SKM-1 treated with dmso at 0.1 percent for 144 hours (cell line): ENCODE measurements around the gene KIF23.
A peak's percentile ranks its signal among the peaks of the same experiment; 100 is the strongest.

ENCODE experiments used
- DNase-seq: peaks from one replicate; lab custom pipeline; 2025; ENCODE audit not compliant: unreplicated experiment; lab: John Stamatoyannopoulos, UW

KIF23 gene

DNA sequence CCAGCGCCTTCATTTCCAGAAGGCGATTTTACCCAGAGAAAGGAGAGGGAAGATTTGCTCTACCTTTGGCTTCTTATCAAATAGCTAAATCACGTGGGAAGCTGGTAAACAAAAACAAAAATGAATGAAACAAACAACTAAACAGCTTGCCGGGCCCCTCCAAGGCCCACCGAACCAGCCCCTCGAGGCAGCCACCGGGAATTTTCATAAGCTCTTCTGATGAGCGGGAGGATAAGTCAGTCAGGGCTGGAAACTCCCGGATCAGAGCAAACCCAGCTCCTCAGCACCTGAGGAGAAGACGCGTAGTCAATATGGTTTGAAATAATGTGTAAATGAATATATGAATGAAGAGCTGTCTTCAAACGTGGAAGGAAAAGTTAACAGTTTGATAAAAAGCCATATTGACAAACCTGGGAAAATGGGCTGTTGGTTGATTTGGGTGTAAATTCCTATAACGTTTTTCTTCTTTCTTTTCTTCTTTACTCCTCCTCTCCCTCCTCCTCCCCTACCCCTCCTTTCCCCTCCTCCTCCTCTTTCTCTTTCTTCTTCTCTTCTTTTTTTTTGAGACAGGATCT lies 49.1 kb downstream of the KIF23 start:
- no peak for DNase-seq

DNA sequence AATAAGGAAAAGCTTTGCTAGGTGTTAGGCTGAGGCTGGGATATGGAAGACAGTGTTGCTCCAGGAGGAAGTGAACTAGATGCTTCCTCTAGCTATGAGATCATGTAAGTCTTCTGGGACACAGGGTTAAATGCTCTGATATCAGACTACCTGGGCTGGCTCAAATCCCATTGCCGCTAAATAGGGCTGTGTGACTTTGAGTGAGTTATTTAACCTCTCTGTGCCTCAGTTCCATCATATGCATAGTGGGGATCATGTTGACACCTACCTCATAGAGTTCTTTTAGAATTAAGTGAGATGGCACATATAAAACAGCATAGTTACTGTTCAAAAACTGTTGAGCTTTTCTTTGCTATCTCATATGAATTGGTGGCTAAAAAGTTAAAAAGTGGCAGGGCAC lies 51.1 kb downstream of the KIF23 start:
- no peak for DNase-seq

DNA sequence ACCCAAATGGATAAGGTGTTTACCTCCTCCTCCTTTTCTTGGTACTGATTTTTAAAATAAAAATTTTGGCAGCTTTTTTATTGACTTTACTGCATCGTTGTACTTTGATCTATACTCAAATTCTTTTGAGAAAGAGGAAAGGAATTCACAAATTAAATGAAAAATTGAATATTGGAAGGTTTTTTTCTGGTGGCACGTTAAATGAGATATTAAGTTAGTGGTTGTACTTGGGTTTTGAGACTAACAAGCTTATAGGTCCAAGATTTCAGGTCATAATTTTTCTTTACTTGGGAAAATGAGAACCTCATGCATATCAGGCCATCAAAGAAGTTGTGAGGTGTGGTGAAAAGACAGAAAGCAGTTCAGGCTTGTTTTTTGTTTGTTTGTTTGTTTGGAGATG lies 52.6 kb downstream of the KIF23 start:
- DNase-seq = no peak

DNA sequence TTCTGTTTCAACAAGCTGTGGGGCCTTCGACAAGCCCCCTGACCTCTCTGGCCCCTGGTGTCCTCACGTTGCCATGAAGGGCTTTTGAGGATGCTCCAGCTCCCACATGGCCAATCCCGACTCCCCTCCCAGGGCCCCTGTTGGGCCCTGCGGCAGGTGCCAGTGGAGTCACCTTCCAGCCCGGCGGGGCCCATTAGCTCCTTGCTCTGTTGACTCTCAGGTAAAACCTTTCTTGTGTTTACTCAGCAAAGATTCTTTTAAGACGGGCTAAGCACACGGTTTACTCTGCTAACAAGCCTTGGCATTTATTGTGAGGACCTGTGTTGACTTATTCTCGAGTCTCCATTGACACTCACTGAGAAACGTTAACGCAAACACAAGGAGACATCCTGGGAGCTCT lies 53.5 kb downstream of the KIF23 start:
- DNase-seq = no peak

DNA sequence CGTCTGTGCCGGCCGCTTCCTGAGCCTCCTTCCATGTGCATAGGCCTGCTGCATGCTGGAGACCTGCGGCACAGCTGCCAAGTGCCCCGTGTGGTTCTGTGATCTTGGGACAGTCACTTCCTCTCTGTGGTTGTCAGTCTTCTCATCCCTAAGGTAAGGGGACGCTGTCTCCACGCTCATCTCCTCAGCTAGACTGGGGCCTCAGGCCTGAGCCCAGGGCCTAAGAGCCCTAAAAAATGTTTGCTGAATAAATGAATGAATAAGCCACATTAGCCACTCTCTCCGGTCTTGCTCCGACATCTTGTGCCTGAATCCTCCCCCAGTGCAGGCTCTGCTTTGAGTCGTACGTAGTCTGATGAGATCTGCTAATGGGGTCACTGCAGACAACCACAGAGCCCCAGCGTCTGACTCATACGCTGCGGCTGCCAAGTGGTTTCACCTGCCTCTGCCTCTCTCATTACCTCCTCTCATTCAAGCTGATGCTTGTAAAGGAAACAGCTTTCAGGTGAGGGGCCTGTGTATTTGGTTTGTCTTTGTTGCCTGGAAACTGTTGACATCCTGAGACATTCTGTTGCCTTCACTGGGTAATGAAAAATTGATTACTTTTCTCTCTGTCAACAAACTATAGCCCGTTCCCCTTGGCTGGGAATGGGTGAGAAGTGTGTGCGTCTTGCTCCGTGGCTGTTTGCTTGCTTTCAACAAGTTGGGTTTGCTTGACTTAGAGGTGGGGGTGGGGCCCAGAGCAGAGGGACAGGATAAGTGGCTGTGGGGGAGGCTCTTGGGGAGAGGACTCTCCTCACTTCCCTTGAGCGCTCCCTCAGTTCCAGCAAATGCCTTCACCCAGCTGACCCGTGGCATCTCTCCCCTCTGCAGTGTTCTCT lies 54.3 kb downstream of the KIF23 start:
- no peak for DNase-seq

DNA sequence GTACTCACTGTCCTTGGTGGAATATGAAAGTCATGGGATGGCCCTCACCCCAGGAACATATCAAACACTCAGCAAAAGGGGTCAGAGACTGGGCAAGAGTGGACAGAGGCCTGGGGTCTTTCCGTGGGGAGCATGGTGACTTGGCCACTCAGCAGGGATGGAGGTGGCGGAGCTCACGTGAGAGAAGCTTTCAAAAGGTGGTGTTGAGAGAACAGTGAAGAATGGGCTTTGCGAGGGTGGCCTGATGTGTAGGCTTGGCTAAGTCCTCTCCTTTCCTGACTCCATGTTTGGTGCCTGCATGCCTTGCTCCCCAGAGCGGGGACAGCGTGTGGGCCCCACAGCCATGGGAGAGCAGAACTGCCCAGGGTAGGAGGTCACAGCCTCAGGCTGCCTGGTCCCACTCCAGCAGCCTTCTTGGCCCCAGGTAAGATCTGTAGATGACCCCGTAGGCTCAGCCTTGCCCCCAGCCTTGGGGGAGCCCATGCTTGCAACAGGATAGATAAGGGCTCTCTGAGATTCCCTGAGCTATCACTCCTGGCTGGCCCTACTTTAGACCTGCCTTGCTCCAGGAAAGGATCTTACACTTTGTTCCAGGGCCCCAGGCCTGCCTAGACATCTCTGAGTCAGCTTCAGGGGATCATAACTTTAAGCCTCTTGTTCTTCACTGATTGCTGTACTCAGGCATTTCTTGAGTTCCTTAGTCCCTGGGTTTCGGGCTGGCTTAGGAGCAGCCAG lies 55.5 kb downstream of the KIF23 start:
- no peak for DNase-seq

DNA sequence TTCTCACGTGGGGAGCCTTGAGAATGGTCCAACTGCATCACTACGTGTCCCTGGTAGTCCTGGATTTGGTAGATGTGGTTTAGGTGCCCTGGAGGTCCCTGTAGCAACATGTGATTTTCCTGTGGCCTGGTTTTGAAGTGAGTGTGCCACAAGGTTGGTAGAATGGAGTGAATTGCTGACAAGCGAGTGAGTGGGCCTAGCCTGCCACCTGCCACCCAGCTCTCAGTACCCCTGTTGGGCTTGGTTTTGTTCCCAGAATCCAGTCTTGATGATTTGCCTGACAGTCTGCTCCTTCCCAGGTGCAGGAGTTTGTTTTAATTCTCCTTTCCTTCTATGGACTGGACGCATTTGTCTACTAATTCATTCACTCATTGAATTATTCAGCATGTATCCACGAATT lies 57.9 kb downstream of the KIF23 start:
- DNase-seq = no peak

DNA sequence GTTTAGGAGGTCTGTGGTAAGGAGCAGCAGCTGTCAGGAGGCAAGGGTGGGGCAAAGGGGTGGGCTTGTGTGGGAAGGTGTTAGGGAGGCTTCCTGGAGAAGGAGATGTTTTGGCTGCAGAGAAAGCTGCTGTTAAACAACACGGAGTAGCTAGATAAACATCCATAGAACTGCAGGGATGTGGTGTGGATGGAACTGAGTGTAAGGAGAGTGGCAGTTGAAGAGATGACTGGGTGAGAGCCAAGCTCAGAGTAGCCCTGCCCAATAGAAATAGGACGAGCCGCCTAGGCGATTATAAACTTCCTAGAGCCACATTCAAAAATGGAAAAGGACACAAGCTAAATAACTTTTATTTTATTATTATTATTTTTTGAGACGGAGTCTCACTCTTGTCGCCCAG lies 58.4 kb downstream of the KIF23 start:
- no peak for DNase-seq

DNA sequence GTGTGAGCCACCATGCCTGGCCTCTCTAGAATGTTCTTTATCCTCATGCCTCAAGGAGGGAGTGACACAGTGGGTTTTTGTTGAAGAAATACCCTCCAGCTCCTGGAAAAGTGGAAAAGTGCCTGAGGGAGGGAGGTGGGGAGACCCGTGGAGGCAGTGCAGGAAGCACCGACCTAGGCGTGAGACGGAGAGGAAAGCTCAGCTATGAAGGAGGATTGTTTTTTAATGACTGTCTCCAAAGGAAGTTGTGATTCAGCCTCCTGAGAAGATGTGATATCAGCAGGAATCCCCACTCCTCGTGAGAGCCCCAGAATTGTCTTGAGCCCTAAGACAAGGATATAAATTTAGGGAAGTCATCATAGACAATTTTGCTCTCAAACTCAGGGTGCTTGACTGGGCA lies 60.1 kb downstream of the KIF23 start:
- DNase-seq = no peak

DNA sequence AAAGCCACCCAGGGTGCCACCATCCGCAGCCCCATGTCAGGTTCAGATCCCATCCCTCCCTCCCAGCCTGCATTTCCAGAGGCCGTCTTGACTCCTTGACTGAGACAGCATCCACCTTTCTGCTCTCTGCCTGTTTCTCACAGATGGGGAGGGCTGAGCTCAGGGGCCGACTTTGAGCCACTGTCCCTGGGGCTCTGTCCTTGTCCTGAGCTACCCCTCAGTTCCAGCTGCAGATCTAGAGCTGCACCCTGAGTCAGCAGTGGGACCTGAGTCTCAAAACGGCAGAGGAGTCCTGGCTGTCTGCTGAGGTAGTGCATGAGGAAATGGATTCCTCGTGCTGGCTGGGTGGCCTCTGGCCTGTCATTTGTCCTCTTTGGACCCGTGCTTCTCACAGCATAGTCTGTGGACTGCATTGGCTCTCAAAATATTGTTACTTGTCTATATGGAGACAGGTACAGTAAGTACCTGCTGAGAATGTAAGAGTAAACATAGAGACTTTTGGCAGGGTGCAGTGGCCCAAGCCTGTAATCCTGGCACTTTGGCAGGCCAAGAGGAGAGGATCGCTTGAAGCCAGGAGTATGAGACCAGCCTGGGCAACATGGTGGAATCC lies 60.8 kb downstream of the KIF23 start:
- DNase-seq = no peak

DNA sequence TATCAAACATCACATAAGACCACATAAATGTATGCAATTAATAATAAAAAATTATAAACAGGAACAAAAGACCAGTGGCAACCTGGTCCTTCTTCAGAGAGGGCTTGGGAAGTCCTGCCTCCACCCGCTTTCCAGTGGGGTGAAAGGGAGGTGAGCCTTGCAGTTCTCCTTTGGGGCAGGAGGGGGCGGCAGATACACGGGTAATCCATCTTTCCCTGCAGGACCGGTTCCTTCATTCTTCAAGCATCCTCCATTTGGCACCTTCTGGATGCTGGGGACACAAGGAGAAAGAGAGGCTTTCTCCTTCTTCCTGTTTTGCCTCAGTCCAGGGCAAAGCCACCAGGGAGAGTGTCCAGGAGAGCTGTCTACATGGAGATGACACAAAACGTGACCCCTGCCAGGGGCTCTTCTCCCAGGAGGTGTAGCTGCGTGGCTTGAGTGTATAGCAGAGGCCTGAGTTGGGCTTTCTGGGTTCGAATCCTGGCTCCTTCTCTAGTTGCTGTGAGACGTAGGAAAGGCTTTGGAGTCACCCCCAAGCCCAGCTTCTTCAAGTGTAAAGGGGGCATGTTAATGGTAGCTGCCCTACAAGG lies 61.7 kb downstream of the KIF23 start:
- DNase-seq = peak; percentile 66

DNA sequence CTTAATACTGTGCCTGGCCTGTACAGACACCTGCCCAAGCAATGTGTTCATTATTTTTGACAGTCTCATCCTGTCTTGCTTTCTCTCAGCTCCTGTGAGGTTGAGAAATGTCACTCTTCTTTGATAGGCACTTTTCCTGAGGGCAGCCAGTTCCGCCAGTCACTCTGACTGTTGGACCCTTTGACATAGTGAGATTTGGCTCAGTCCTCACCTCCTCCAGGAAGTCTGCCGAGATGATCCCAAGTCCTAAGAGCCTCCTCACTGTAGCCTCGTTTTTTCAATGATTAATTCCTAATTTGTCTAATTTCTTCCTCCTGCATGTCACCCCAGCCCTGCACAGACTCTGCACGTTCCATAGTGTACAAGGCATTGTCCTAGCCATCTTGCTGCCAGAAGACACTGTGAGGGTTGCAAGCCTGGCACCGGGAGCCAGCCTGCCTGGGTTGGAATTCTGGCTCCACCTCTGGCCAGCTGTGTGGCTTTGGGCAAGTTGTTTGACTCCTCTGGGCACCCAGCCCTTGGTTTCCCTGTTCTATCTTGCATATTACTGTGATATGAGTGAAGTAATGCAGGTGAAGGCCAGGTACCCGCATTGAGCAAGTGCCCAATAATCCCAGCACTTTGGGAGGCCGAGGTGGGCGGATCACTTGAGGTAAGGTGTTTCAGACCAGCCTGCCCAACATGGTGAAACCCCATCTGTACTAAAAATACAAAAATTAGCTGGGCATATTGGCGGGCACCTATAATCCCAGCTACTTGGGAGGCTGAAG lies 62.7 kb downstream of the KIF23 start:
- DNase-seq = no peak

DNA sequence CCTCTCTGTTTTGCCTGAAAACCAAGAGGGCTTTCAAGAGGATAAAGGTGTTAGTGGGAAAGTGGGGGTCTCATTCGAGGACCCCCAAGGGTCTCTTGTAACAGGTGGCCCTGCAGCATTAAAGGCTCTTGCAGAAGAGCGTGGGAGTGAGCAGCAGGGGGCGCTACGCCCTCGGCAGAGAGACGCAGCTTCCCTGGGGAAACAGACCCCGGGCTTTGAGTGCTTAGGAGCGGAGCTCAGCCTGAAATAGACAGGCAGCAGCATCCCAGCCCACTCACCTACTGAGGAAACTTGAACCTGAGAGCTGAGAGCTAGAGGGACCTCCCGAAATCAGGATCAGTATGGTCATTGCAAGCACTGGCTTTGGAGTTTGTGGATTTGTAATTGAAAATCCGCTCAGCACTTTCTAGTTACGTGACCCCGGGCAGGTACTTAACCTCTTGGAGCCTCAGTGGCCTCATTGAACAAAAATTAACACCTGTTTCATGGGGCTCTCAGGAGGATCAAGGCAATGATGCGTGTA lies 64.2 kb downstream of the KIF23 start:
- peak; percentile 56 for DNase-seq

DNA sequence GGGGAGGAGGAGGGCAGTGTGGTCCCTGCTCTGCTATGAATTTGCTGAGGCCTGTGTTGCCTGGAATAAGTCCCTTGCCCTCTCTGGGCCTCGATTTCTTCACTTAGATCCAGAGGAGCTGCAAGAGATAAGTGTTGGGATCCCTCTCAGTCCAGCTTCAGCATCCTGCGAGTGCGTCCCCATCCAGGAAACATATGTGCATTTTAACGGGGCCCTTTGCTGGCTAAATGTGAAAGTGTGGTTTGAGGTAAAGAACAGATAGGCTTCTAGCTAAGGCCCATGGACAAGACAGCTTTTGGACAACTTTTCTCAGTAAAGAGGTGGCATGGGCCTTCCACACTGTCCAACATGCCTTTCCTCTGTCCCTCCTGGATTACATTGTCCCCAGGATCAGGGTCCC lies 64.9 kb downstream of the KIF23 start:
- no peak for DNase-seq

DNA sequence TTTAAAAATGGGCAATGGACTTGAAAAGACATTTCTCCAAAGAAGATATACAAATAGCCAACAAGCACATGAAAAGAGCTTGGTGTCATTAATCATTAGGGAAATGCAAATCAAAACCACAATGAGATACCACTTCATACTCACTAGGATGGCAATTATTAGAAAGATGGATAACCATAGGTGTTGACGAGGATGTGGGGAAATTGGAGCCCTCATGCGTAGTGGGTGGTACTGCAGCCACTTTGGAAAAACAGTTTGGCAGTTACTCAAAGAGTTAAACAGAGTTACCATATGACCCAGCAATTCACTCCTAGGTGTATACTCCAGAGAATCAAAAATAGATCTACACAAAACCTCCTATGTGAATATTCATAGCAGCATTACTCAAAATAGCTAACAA lies 65.8 kb downstream of the KIF23 start:
- no peak for DNase-seq

DNA sequence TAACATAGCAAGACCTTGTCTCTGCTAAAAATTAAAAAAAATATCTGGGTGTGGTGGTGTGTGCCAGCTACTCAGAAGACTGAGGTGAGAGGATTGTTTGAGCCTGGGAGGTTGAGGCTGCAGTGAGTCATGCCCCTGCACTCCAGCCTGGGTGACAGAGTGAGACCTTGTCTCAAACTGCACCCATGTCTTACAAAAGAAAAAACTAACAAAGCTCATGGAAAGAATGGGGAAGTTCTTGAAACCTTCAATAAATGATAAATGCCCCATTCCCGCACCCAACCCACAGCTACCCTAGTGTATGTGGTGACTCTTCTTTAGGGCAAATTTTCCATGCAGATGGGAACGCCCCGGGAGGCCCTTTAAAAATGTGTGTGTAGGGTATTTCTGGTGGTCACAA lies 66.8 kb downstream of the KIF23 start:
- DNase-seq = no peak

DNA sequence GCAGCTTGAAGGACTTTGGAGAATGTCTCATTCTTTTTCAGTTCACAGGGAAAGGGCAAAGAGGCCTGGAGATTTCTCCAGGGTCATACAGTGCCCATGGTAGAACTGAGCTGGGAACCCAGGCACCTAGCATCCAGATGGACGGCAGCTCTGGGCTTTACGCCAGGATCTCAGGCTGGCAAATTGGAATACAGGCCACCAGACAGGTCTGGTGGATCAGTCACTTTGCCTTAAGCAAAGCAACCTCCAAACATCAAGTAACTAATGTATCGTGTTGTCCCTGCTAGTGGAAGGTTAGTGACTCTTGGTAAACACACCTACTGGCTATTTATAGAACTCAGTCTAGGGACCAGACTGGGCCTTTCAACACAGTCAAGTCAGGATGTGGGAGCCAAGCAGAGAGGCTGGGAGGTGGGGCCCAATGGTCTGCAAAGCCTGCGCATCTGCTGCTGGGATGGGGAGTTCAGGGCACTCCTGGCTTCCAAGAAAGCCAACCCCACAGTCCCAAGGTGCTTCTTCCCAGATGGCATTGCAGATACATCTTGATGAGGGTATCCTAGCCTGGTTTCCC lies 68.6 kb downstream of the KIF23 start:
- no peak for DNase-seq

DNA sequence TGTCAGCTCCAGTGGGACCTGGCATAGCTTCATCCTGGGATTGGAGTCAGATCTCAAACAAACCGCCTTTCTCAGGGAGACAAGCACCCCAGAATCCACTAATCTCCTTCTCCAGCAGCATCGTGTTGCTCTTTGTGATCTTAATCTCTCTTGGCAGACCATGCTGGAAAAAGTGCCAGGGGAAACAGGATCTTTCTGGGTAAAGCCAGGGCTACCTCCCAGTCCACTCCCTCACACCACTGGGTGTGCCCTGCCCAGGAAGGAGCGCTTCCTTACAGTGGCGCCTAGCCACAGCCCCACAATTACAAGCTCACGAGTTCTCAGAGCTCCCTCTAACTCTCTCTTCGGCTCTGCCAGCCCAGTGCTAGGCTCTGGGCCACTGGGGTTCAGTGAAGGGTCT lies 70.7 kb downstream of the KIF23 start:
- DNase-seq = no peak

DNA sequence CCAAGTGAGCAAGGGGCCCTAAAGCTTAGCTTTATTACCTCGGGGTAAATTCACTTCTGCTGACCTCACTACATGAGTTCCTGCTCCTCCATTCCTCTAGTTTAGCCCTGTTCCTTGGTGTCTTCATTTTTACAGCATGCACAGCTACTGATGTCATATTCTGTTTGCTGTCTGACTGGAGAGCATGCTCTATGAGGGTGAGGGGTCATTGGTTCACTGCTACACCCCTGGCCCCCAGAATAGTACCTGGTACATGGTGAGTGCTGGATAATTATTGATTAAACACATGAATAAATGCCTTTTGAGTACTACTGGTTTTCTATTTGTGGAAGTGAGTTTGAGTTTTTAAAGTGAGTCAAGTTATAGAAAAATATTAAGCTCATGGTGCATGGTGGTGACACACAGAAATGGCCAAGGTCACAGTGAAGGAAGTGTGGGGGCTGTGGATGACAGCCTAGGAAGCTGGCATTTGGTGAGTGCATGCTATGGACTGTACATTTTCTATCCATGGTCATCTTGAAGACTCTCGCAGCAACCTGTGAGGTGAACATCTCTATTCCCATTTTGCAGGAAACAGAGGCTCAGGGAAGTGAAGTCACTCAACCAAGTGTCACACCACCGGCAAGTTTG lies 72.4 kb downstream of the KIF23 start:
- no peak for DNase-seq
